Left lung (tissue), 10 donors: ENCODE results near the gene PTPRR. TPM values are rescaled to one million over a fixed set of nuclear protein-coding genes. Genes with fewer than 3 reads are reported as not detected.

Experiments
- ATAC-seq: fragments of 200-7000 bp; cut with Tn5 transposase; one replicate; pipeline ENCODE4 v1.9.1; 2020; ENCODE audit warnings: moderate library complexity
- DNase-seq, 4 donors: peaks; one replicate each; pipeline ENCODE4 v3.0.0-alpha.2; 2013 to 2020
- H3K27ac ChIP-seq, 2 donors: fragments of 200-600 bp; sonication (generic) in 1 of 2; one replicate each; pipeline versions ENCODE4 v1.5.0 to v1.8.0; 2020 to 2021
- H3K27me3 ChIP-seq, 2 donors: fragments of 200-600 bp; sonication (generic) in 1 of 2; one replicate each; pipeline versions ENCODE4 v1.5.0 to v1.8.0; 2020 to 2021
- H3K36me3 ChIP-seq, 2 donors: fragments of 200-600 bp; sonication (generic) in 1 of 2; one replicate each; pipeline versions ENCODE4 v1.5.0 to v1.8.0; 2020 to 2021
- H3K4me1 ChIP-seq, 2 donors: fragments of 200-600 bp; one replicate each; pipeline ENCODE4 v1.8.0; 2021
- H3K4me3 ChIP-seq, 2 donors: fragments of 200-600 bp; sonication (generic) in 1 of 2; one replicate each; pipeline versions ENCODE4 v1.5.0 to v1.8.0; 2020 to 2021; ENCODE audit warnings: mild to moderate bottlenecking in 1 of 2
- H3K9me3 ChIP-seq, 2 donors: fragments of 200-600 bp; sonication (generic) in 1 of 2; one replicate each; pipeline versions ENCODE4 v1.5.0 to v1.8.0; 2020 to 2021
- CTCF ChIP-seq, 2 donors: fragments of 200-600 bp; sonication (generic) in 1 of 2; IDR thresholded peaks; one replicate each; pipeline versions ENCODE4 v1.5.0 to v1.8.0; 2021; ENCODE audit warnings: antibody characterized with exemption in 2 of 2
- intact Hi-C, 2 donors: fragments of 100-400 bp; cut with DNase I; formaldehyde crosslinking; loops; one replicate each; pipeline versions ENCODE4 v1.11.2 to v1.14.2; 2022
- polyA plus RNA-seq, 6 donors: library from polyadenylated mRNA; unstranded; fragments of 120-200 nt; gene quantifications; one replicate each; pipeline ENCODE4 v1.2.1, GENCODE V29; 2013; ENCODE audit not compliant: insufficient read length in 6 of 6
- total RNA-seq, 2 donors: library from RNA; stranded (reverse); fragmentation: NEBNext Ultra II Directional; extraction: Animal tissue kit (Norgen Biotek cat#: 25700); gene quantifications; one replicate each; pipeline ENCODE4 v1.2.1, GENCODE V29; 2021
- donor health status: DM: no; HTN: yes; CAD: no.
- donor health status: DM: no; HTN: no; CAD: no.

Gene PTPRR
- total and polyA plus RNA-seq, 8 donors, result 0.10 to 1.4 (median 0.20) TPM

GRCh38 chr12:70639535-70639934, 281.0 kb downstream of the PTPRR start:
- Histone ChIP-seq H3K9me3 (no peaks in the 10 kb centered on the region), H3K4me1 (no peaks in the 10 kb centered on the region), H3K4me3 (no peak overlapping the region), H3K36me3 (no peaks in the 10 kb centered on the region), H3K27ac (no peak overlapping the region), H3K27me3 (no peaks in the 10 kb centered on the region)
- intact Hi-C loops, result no loop called here
- DNase-seq (no peak), ATAC-seq (no peak)
- TF ChIP-seq CTCF (IDR thresholded peaks at IDR 0.05), result no peak

- DNase-seq (no peak), ATAC-seq (no peak)
- Histone ChIP-seq H3K9me3 (no peaks in the 10 kb centered on the region), H3K36me3 (no peaks in the 10 kb centered on the region), H3K4me3 (no peak overlapping the region), H3K27ac (no peak overlapping the region), H3K27me3 (no peaks in the 10 kb centered on the region), H3K4me1 (no peaks in the 10 kb centered on the region)
- intact Hi-C loops, result no loop called here
- no peak for TF ChIP-seq CTCF (IDR thresholded peaks at IDR 0.05)
Observed at GRCh38 chr12:70638639-70639360, 281.7 kb downstream of the PTPRR start.

- Histone ChIP-seq H3K27me3 (no peaks in the 10 kb centered on the region), H3K4me1 (no peaks in the 10 kb centered on the region), H3K36me3 (no peaks in the 10 kb centered on the region), H3K9me3 (no peaks in the 10 kb centered on the region), H3K4me3 (peak within 1 kb of the TSS in 1 of 2 donors; percentile 27), H3K27ac (peak within 1 kb of the TSS; percentile 15 to 70)
- DNase-seq (no peak), ATAC-seq (no peak)
- intact Hi-C loops, result no loop called here
- no peak for TF ChIP-seq CTCF (IDR thresholded peaks at IDR 0.05)
Observed at GRCh38 chr12:70637303-70638085, 283.0 kb downstream of the PTPRR start, which contains the start of gene PTPRB. Gene PTPRB, minus strand, starts transcription at chr12:70637429. Its CDS starts 34 bp downstream, at chr12:70637395.

- no peaks in the 10 kb centered on the region for H3K4me1 ChIP-seq
- H3K4me3 ChIP-seq, result peak overlapping the region in 1 of 2 donors; percentile 27
- H3K36me3 ChIP-seq, result no peaks in the 10 kb centered on the region
- peak overlapping the region in 1 of 2 donors; percentile 70 for H3K27ac ChIP-seq
- no peak for ATAC-seq
- H3K27me3 ChIP-seq, result no peaks in the 10 kb centered on the region
- no peak for TF ChIP-seq CTCF (IDR thresholded peaks at IDR 0.05)
- no peaks in the 10 kb centered on the region for H3K9me3 ChIP-seq
- intact Hi-C loops, result no loop called here
- no peak for DNase-seq
Observed at GRCh38 chr12:70635755-70636154, 284.8 kb downstream of the PTPRR start.
